WTC11 (cell line): ENCODE data around the gene CFAP92.

Experiments used
- ATF2 ChIP-seq: sonication (generic); formaldehyde crosslinking; IDR thresholded peaks from 2 replicates; pipeline ENCODE4 v1.8.1; 2022; ENCODE audit warnings: low read depth, missing genetic modification reagents, borderline replicate concordance
- CTCF ChIP-seq: fragments of 200-600 bp; IDR thresholded peaks from 2 replicates; pipeline ENCODE4 v1.8.0; 2022; ENCODE audit warnings: antibody characterized with exemption
- FOXP4 ChIP-seq: sonication (generic); formaldehyde crosslinking; IDR thresholded peaks from 2 replicates; pipeline ENCODE4 v1.8.0; 2022; ENCODE audit warnings: mild to moderate bottlenecking, missing genetic modification reagents
- PRDM15 ChIP-seq: sonication (generic); formaldehyde crosslinking; IDR thresholded peaks from 2 replicates; pipeline ENCODE4 v1.8.0; 2022; ENCODE audit warnings: missing genetic modification reagents
- SP1 ChIP-seq: sonication (generic); formaldehyde crosslinking; conservative IDR thresholded peaks from 2 replicates; pipeline ENCODE4 v1.8.1; 2022; ENCODE audit warnings: missing genetic modification reagents
- ZNF121 ChIP-seq: sonication (generic); formaldehyde crosslinking; IDR thresholded peaks from 2 replicates; pipeline ENCODE4 v1.8.0; 2023; ENCODE audit warnings: missing genetic modification reagents
- ZNF263 ChIP-seq: sonication (generic); formaldehyde crosslinking; IDR thresholded peaks from 2 replicates; pipeline ENCODE4 v1.8.1; 2022; ENCODE audit warnings: low read depth, mild to moderate bottlenecking, moderate library complexity, missing genetic modification reagents
- ZNF317 ChIP-seq: sonication (generic); formaldehyde crosslinking; IDR thresholded peaks from 2 replicates; pipeline ENCODE4 v1.8.1; 2023; ENCODE audit warnings: low read depth, mild to moderate bottlenecking, moderate library complexity, missing genetic modification reagents, borderline replicate concordance
- TF ChIP-seq, protein P1 (sequence below): sonication (generic); formaldehyde crosslinking; conservative IDR thresholded peaks from 2 replicates; pipeline ENCODE4 v1.8.1; 2022; ENCODE audit warnings: mild to moderate bottlenecking, missing genetic modification reagents

DNA sequence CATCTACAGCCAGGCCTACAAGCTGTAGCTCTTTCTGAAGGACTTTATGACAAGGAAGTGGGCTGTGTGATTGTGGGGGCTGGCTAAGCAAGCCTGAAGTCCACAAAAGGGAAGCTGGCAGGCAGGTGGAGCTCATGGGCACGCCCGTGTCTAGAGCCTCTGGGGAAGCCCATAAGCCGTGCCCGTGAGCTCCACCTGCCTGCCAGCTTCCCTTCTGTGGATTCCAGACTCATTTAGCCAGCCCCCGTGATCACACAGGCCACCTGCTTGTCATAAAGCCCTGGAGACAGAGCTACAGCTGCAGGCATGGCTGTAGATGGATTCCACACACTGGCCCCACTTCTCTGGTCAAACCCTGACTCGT is 22.5 kb upstream of the CFAP92 start:
- no peak for TF ChIP-seq ZNF317 (CRISPR knock-in tag)
- TF ChIP-seq PRDM15, result no peak
- TF ChIP-seq CTCF, result no peak
- no peak for TF ChIP-seq ZNF121 (CRISPR knock-in tag)
- no peak for TF ChIP-seq ZNF263
- TF ChIP-seq FOXP4, result no peak
- no peak for TF ChIP-seq ATF2
- TF ChIP-seq SP1 (CRISPR knock-in tag), result no peak
- TF ChIP-seq, protein P1, sequence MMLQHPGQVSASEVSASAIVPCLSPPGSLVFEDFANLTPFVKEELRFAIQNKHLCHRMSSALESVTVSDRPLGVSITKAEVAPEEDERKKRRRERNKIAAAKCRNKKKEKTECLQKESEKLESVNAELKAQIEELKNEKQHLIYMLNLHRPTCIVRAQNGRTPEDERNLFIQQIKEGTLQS (CRISPR knock-in tag), result no peak
